Activated B cell treated with CpG ODN at 0.5 μM for 24 hours (primary cell): ENCODE data around the gene HIP1R. TPM values are rescaled to one million over a fixed set of nuclear protein-coding genes. Genes with fewer than 3 reads are reported as not detected.
A peak's percentile ranks its signal among the peaks of the same experiment; 100 is the strongest.

Experiments used
- ATAC-seq: fragments of 200-7000 bp; cut with Tn5 transposase; one replicate; pipeline ENCODE4 v1.10.0; 2021; ENCODE audit warnings: low read depth, mild to moderate bottlenecking, moderate library complexity
- CTCF ChIA-PET: fragments of 350-600 bp; sonication (Branson Sonifier 250); formaldehyde crosslinking; loops from one replicate; lab custom pipeline; 2021; ENCODE audit warnings: antibody characterized with exemption; lab: Charles Lee
- POLR2A ChIA-PET: fragments of 350-600 bp; sonication (Branson Sonifier 250); formaldehyde crosslinking; loops from one replicate; lab custom pipeline; 2021; ENCODE audit warnings: antibody characterized with exemption; lab: Charles Lee
- DNase-seq: peaks from one replicate; pipeline ENCODE4 v3.0.0; 2022
- H3K27ac Mint-ChIP-seq: one replicate; pipeline ENCODE4 v1.8.0; 2020; ENCODE audit warnings: mixed read lengths
- H3K27me3 Mint-ChIP-seq: one replicate; pipeline ENCODE4 v1.8.0; 2021; ENCODE audit warnings: mixed read lengths
- H3K36me3 Mint-ChIP-seq: one replicate; pipeline ENCODE4 v1.8.0; 2021; ENCODE audit warnings: low read depth, mixed read lengths
- H3K4me1 Mint-ChIP-seq: one replicate; pipeline ENCODE4 v1.8.0; 2021; ENCODE audit warnings: mixed read lengths
- H3K4me3 Mint-ChIP-seq: one replicate; pipeline ENCODE4 v1.8.0; 2020; ENCODE audit warnings: mild to moderate bottlenecking, mixed read lengths
- H3K9me3 Mint-ChIP-seq: one replicate; pipeline ENCODE4 v1.8.0; 2020; ENCODE audit warnings: mixed read lengths
- CTCF ChIP-seq: fragments of 200-600 bp; IDR thresholded peaks from one replicate; pipeline ENCODE4 v1.8.0; 2022; ENCODE audit warnings: antibody characterized with exemption, mild to moderate bottlenecking
- intact Hi-C: fragments of 100-400 bp; cut with micrococcal nuclease; formaldehyde crosslinking; loops from one replicate; pipeline ENCODE4 v1.15.1; 2024
- total RNA-seq: library from RNA; stranded (reverse); gene quantifications from 2 replicates; pipeline ENCODE4 v1.2.3, GENCODE V29; 2022

The HIP1R gene
- 132 and 154 TPM in 2 replicates for total RNA-seq

GRCh38 chr12:122834921-122835749 is at the start of gene HIP1R:
HIP1R (plus strand) TSS chr12:122835457; CDS start chr12:122835551, 94 bp downstream.
- intact Hi-C loops, result no loop called here
- ChIA-PET CTCF (interaction anchor here (1.1 to 6.0 kb wide), 5 partner anchors 15 to 197 kb away, joined by 4 to 63 read pairs (median 5); no protein-coding TSS in a partner anchor), POLR2A (interaction anchor here (1.4 to 4.6 kb wide), 7 partner anchors 8 to 398 kb away, joined by 4 to 55 read pairs (median 16); partner anchors contain the start of genes MPHOSPH9 and MTRFR)
- TF ChIP-seq CTCF, result no peak
- no peaks in the 10 kb centered on the region for H3K27me3 Mint-ChIP-seq
- H3K4me3 Mint-ChIP-seq, result peak within 1 kb of the TSS; percentile 94
- peak within 1 kb of the TSS; percentile 94 for H3K27ac Mint-ChIP-seq
- peaks cover 35% of the 10 kb centered on the region for H3K36me3 Mint-ChIP-seq
- ATAC-seq (peak; percentile 64), DNase-seq (peak; percentile 74)
- no peaks in the 10 kb centered on the region for H3K9me3 Mint-ChIP-seq
- H3K4me1 Mint-ChIP-seq, result peaks cover 46% of the 10 kb centered on the region

GRCh38 chr12:122785503-122785902 is 49.8 kb upstream of the HIP1R start:
- H3K27ac Mint-ChIP-seq, result no peak overlapping the region
- intact Hi-C loops, result no loop called here
- peaks cover 3% of the 10 kb centered on the region for H3K36me3 Mint-ChIP-seq
- DNase-seq (no peak), ATAC-seq (no peak)
- ChIA-PET POLR2A (interaction anchor here (0.6 kb wide), 1 partner anchor 23 kb away, joined by 3 read pairs; no protein-coding TSS in a partner anchor), CTCF (no interaction called here)
- no peak overlapping the region for H3K4me3 Mint-ChIP-seq
- no peaks in the 10 kb centered on the region for H3K9me3 Mint-ChIP-seq
- TF ChIP-seq CTCF, result no peak
- no peaks in the 10 kb centered on the region for H3K4me1 Mint-ChIP-seq
- no peaks in the 10 kb centered on the region for H3K27me3 Mint-ChIP-seq

GRCh38 chr12:122788387-122788786 is 46.9 kb upstream of the HIP1R start:
- no peaks in the 10 kb centered on the region for H3K27me3 Mint-ChIP-seq
- POLR2A ChIA-PET, result interaction anchor here (1.4 kb wide), 1 partner anchor 20 kb away, joined by 3 read pairs; no protein-coding TSS in a partner anchor

GRCh38 chr12:122789637-122790036 is 45.6 kb upstream of the HIP1R start:
- Mint-ChIP-seq H3K27me3 (no peaks in the 10 kb centered on the region), H3K9me3 (no peaks in the 10 kb centered on the region), H3K4me3 (no peak overlapping the region), H3K36me3 (no peaks in the 10 kb centered on the region), H3K4me1 (peaks cover 5% of the 10 kb centered on the region), H3K27ac (no peak overlapping the region)
- ATAC-seq, result no peak
- TF ChIP-seq CTCF, result no peak
- intact Hi-C loops, result no loop called here
- CTCF ChIA-PET, result interaction anchor here (1.4 to 1.6 kb wide), 2 partner anchors 47 to 163 kb away, joined by 4 read pairs; no protein-coding TSS in a partner anchor
- POLR2A ChIA-PET, result interaction anchor here (0.7 kb wide), 1 partner anchor 45 kb away, joined by 3 read pairs; no protein-coding TSS in a partner anchor
- DNase-seq, result no peak

More at GRCh38 chr12:122788387-122788786, 46.9 kb upstream of the HIP1R start:
- TF ChIP-seq CTCF, result no peak
- H3K36me3 Mint-ChIP-seq, result no peaks in the 10 kb centered on the region
- intact Hi-C loops, result no loop called here
- H3K27ac Mint-ChIP-seq, result no peak overlapping the region
- CTCF ChIA-PET, result no interaction called here
- ATAC-seq (no peak), DNase-seq (no peak)
- no peaks in the 10 kb centered on the region for H3K9me3 Mint-ChIP-seq
- H3K4me3 Mint-ChIP-seq, result no peak overlapping the region
- no peaks in the 10 kb centered on the region for H3K4me1 Mint-ChIP-seq
